Trophoblast cell (in vitro differentiated cells and primary cell): ENCODE data around the gene LAMA3.

Source experiments
- DNase-seq, 2 donors: peaks; one replicate each; pipeline ENCODE4 v3.0.0-alpha.2; 2016
- H2AFZ ChIP-seq: 2 replicates; pipeline ENCODE4 v1.6.1; 2013; ENCODE audit warnings: low read length, moderate library complexity, mild to moderate bottlenecking; ENCODE audit not compliant: insufficient read depth, poor library complexity
- H2AK5ac ChIP-seq: 2 replicates; pipeline ENCODE4 v1.6.1; 2013; ENCODE audit warnings: mild to moderate bottlenecking, low read length
- H2BK120ac ChIP-seq: 2 replicates; pipeline ENCODE4 v1.6.1; 2013; ENCODE audit warnings: low read length, mild to moderate bottlenecking, moderate library complexity; ENCODE audit not compliant: insufficient read depth, poor library complexity
- H2BK12ac ChIP-seq: 2 replicates; pipeline ENCODE4 v1.6.1; 2013; ENCODE audit warnings: mild to moderate bottlenecking, low read length, moderate library complexity
- H2BK5ac ChIP-seq: 2 replicates; pipeline ENCODE4 v1.6.1; 2013; ENCODE audit warnings: low read length, low read depth, moderate library complexity, mild to moderate bottlenecking; ENCODE audit not compliant: poor library complexity
- H3K14ac ChIP-seq: 2 replicates; pipeline ENCODE4 v1.6.1; 2013; ENCODE audit warnings: mild to moderate bottlenecking, low read length
- H3K18ac ChIP-seq: 2 replicates; pipeline ENCODE4 v1.6.1; 2013; ENCODE audit warnings: mild to moderate bottlenecking, low read length
- H3K23ac ChIP-seq: 2 replicates; pipeline ENCODE4 v1.6.1; 2013; ENCODE audit warnings: low read length
- H3K27ac ChIP-seq: 2 replicates; pipeline ENCODE4 v1.5.1; 2013; ENCODE audit warnings: low read depth, mild to moderate bottlenecking, inconsistent platforms, low read length, moderate library complexity
- H3K27me3 ChIP-seq: 2 replicates; pipeline ENCODE4 v1.6.1; 2013; ENCODE audit warnings: inconsistent platforms, mild to moderate bottlenecking, low read length, moderate library complexity; ENCODE audit not compliant: insufficient read depth
- H3K36me3 ChIP-seq, 2 experiments: 1 replicate in 1 of 2; 2 replicates in 1 of 2; pipeline ENCODE4 v1.6.1; 2013; ENCODE audit warnings: low read length in 2 of 2, mild to moderate bottlenecking in 2 of 2, moderate library complexity in 1 of 2; ENCODE audit not compliant: insufficient read depth in 2 of 2, control insufficient read depth in 1 of 2
- H3K4ac ChIP-seq: 2 replicates; pipeline ENCODE4 v1.6.1; 2013; ENCODE audit warnings: low read depth, mild to moderate bottlenecking, low read length, moderate library complexity
- H3K4me1 ChIP-seq, 2 experiments: 1 replicate in 1 of 2; 2 replicates in 1 of 2; pipeline ENCODE4 v1.6.1; 2013; ENCODE audit warnings: low read length in 2 of 2, mild to moderate bottlenecking in 2 of 2, moderate library complexity in 1 of 2; ENCODE audit not compliant: insufficient read depth in 2 of 2, control insufficient read depth in 1 of 2
- H3K4me2 ChIP-seq: 2 replicates; pipeline ENCODE4 v1.6.1; 2013; ENCODE audit warnings: inconsistent platforms, mild to moderate bottlenecking, low read length, moderate library complexity
- H3K4me3 ChIP-seq: 2 replicates; pipeline ENCODE4 v1.5.1; 2013; ENCODE audit warnings: mild to moderate bottlenecking, low read depth, low read length, inconsistent platforms
- H3K79me1 ChIP-seq: one replicate; pipeline ENCODE4 v1.6.1; 2013; ENCODE audit warnings: low read length
- H3K79me2 ChIP-seq: 2 replicates; pipeline ENCODE4 v1.6.1; 2013; ENCODE audit warnings: low read length, mild to moderate bottlenecking; ENCODE audit not compliant: control insufficient read depth, insufficient read depth, poor library complexity
- H3K9ac ChIP-seq: 2 replicates; pipeline ENCODE4 v1.6.1; 2013; ENCODE audit warnings: mild to moderate bottlenecking, low read length
- H3K9me3 ChIP-seq: 2 replicates; pipeline ENCODE4 v1.6.1; 2013; ENCODE audit warnings: low read depth, mild to moderate bottlenecking, control low read depth, inconsistent platforms, low read length; ENCODE audit not compliant: insufficient read depth
- H4K12ac ChIP-seq: 2 replicates; pipeline ENCODE4 v1.6.1; 2013; ENCODE audit warnings: low read depth, mild to moderate bottlenecking, low read length, moderate library complexity
- H4K8ac ChIP-seq: 2 replicates; pipeline ENCODE4 v1.6.1; 2013; ENCODE audit warnings: low read depth, mild to moderate bottlenecking, low read length, moderate library complexity
- H4K91ac ChIP-seq: one replicate; pipeline ENCODE4 v1.6.1; 2013; ENCODE audit warnings: low read depth, mild to moderate bottlenecking, low read length, moderate library complexity
- WGBS: extraction: QIAGEN DNeasy Blood & Tissue Kit; methylation state at CpG from one replicate; pipeline ENCODE4 v1.1.7; 2013; ENCODE audit warnings: missing lambda C conversion rate; ENCODE audit not compliant: insufficient read length, insufficient coverage; ENCODE audit errors: extremely low coverage; 5-methylcytosine and 5-hydroxymethylcytosine counted together

The LAMA3 gene

GRCh38 chr18:23682472-23682871 lies 6.8 kb upstream of the LAMA3 start:
- Histone ChIP-seq H4K91ac (no peak overlapping the region), H2AFZ (no peak overlapping the region), H3K14ac (no peak overlapping the region), H3K79me1 (no peaks in the 10 kb centered on the region), H2AK5ac (no peak overlapping the region), H3K4ac (no peak overlapping the region), H3K27ac (no peak overlapping the region), H3K36me3 (no peaks in the 10 kb centered on the region), H2BK12ac (no peak overlapping the region), H4K8ac (no peak overlapping the region), H4K12ac (no peak overlapping the region), H3K27me3 (no peaks in the 10 kb centered on the region), H3K9me3 (no peaks in the 10 kb centered on the region), H2BK120ac (no peak overlapping the region), H3K18ac (no peak overlapping the region), H2BK5ac (no peak overlapping the region), H3K4me2 (no peak overlapping the region), H3K79me2 (no peaks in the 10 kb centered on the region), H3K9ac (no peak overlapping the region), H3K23ac (no peak overlapping the region), H3K4me3 (no peak overlapping the region), H3K4me1 (no peaks in the 10 kb centered on the region)
- no CpG with 5 or more reads among the region's 1 CpG for WGBS
- DNase-seq, result no peak

DNA sequence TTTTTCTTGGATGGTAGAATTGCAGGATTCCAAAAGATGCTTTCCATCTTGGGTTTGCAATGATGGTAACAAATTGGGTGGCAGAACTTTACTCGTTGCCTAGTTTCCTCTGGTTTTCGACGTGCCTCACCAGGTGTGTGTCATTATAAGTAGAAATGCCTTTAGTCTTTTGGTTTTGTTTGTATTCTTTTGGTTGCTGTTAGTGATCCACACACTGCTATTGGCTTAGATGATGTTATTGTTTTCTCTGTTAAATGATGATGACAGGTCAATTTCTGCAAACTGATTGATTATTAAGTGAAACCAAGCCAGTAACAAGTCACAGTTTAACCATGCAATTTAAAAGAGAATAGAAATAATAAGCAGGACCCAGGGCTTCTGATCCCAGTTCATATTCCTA lies 6.1 kb upstream of the LAMA3 start:
- no CpG with 5 or more reads among the region's 3 CpGs for WGBS
- no peak overlapping the region for H3K4me3 ChIP-seq
- no peak overlapping the region for H3K4me2 ChIP-seq
- no peaks in the 10 kb centered on the region for H3K36me3 ChIP-seq
- no peak overlapping the region for H3K4ac ChIP-seq
- H4K12ac ChIP-seq, result no peak overlapping the region
- no peaks in the 10 kb centered on the region for H3K27me3 ChIP-seq
- no peak overlapping the region for H2AFZ ChIP-seq
- no peak overlapping the region for H2BK120ac ChIP-seq
- no peak overlapping the region for H2BK5ac ChIP-seq
- no peaks in the 10 kb centered on the region for H3K79me2 ChIP-seq
- no peak overlapping the region for H2BK12ac ChIP-seq
- H3K18ac ChIP-seq, result no peak overlapping the region
- H3K79me1 ChIP-seq, result no peaks in the 10 kb centered on the region
- DNase-seq, result no peak
- H4K8ac ChIP-seq, result no peak overlapping the region
- no peak overlapping the region for H3K27ac ChIP-seq
- no peak overlapping the region for H3K9ac ChIP-seq
- no peak overlapping the region for H3K23ac ChIP-seq
- H3K9me3 ChIP-seq, result no peaks in the 10 kb centered on the region
- no peak overlapping the region for H4K91ac ChIP-seq
- H3K14ac ChIP-seq, result no peak overlapping the region
- H3K4me1 ChIP-seq, result no peaks in the 10 kb centered on the region
- no peak overlapping the region for H2AK5ac ChIP-seq

GRCh38 chr18:23683671-23684070 lies 5.6 kb upstream of the LAMA3 start:
- Histone ChIP-seq H3K27me3 (peaks cover 2% of the 10 kb centered on the region), H2BK12ac (no peak overlapping the region), H4K12ac (no peak overlapping the region), H3K18ac (no peak overlapping the region), H3K4me1 (no peaks in the 10 kb centered on the region), H3K23ac (no peak overlapping the region), H4K8ac (no peak overlapping the region), H3K4me3 (no peak overlapping the region), H4K91ac (no peak overlapping the region), H3K9ac (no peak overlapping the region), H3K27ac (no peak overlapping the region), H3K4me2 (no peak overlapping the region), H2AK5ac (no peak overlapping the region), H3K79me1 (no peaks in the 10 kb centered on the region), H2AFZ (no peak overlapping the region), H3K79me2 (no peaks in the 10 kb centered on the region), H2BK5ac (no peak overlapping the region), H3K4ac (no peak overlapping the region), H3K36me3 (no peaks in the 10 kb centered on the region), H2BK120ac (no peak overlapping the region), H3K14ac (no peak overlapping the region), H3K9me3 (no peaks in the 10 kb centered on the region)
- no CpG with 5 or more reads among the region's 3 CpGs for WGBS
- DNase-seq, result no peak

- no peak overlapping the region for H2AFZ ChIP-seq
- no peaks in the 10 kb centered on the region for H3K79me1 ChIP-seq
- H3K9ac ChIP-seq, result no peak overlapping the region
- H3K79me2 ChIP-seq, result no peaks in the 10 kb centered on the region
- no peaks in the 10 kb centered on the region for H3K36me3 ChIP-seq
- H2BK12ac ChIP-seq, result no peak overlapping the region
- H3K4me1 ChIP-seq, result peaks cover 1 to 5% of the 10 kb centered on the region in 2 experiments
- no peak overlapping the region for H3K4ac ChIP-seq
- no peak overlapping the region for H3K14ac ChIP-seq
- H3K27ac ChIP-seq, result no peak overlapping the region
- no peak overlapping the region for H2AK5ac ChIP-seq
- no peak overlapping the region for H2BK120ac ChIP-seq
- no peak overlapping the region for H2BK5ac ChIP-seq
- no peak overlapping the region for H3K18ac ChIP-seq
- no peak overlapping the region for H4K91ac ChIP-seq
- H3K4me3 ChIP-seq, result no peak overlapping the region
- DNase-seq, result no peak
- H3K4me2 ChIP-seq, result no peak overlapping the region
- H4K12ac ChIP-seq, result no peak overlapping the region
- H3K9me3 ChIP-seq, result no peaks in the 10 kb centered on the region
- H4K8ac ChIP-seq, result no peak overlapping the region
- WGBS, result no CpG with 5 or more reads among the region's 5 CpGs
- no peak overlapping the region for H3K23ac ChIP-seq
- peaks cover 11% of the 10 kb centered on the region for H3K27me3 ChIP-seq
Measured at GRCh38 chr18:23684515-23685197, 4.6 kb upstream of the LAMA3 start.
